Measurements from ENCODE around the gene CNDP2. TPM values are rescaled to one million over a fixed set of nuclear protein-coding genes. Genes with fewer than 3 reads are reported as not detected.
"Not testable (repeated sequence)": the region's sequence is repeated elsewhere in the genome, so short reads cannot be mapped to it uniquely, and the experiment has no call there.

The CNDP2 gene
- total RNA-seq, 4 donors from 2014 or later, result 58.4 to 79.9 (median 69.5) TPM

- H3K4me3 ChIP-seq, result no peak overlapping the region
- H3K27me3 ChIP-seq, result peaks cover 8% of the 10 kb centered on the region
- 53% methylated on average over 3 of the region's 3 CpGs for WGBS
- no peaks in the 10 kb centered on the region for H3K36me3 ChIP-seq
- no peak for DNase-seq (ENCODE audit: low spot score in 2 of 2)
- no peaks in the 10 kb centered on the region for H3K4me1 ChIP-seq
- H3K9me3 ChIP-seq, result no peaks in the 10 kb centered on the region
- no peak for TF ChIP-seq EP300 (IDR thresholded peaks at IDR 0.05)
- TF ChIP-seq POLR2AphosphoS5 (IDR thresholded peaks at IDR 0.05), result no peak
- no peak for TF ChIP-seq CTCF (IDR thresholded peaks at IDR 0.05)
- TF ChIP-seq POLR2A (IDR thresholded peaks at IDR 0.05), result no peak
- H3K27ac ChIP-seq, result no peak overlapping the region
These were observed 67.8 kb downstream of the CNDP2 start for GRCh38 chr18:74563999-74564398.

DNA sequence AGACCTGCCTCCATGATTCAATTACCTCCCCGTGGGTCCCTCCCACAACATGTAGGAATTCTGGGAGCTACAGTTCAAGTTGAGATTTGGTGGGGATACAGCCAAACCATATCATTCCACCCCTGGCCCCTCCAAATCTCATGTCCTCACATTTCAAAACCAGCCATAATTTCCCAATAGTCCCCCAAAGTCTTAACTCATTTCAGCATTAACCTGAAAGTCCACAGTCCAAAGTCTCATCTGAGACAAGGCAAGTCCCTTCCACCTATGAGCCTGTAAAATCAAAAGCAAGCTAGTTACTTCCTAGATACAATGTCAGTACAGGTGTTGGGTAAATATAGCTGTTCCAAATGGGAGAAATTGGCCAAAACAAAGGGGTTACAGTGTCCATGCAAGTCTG lies 69.0 kb downstream of the CNDP2 start:
- not testable (repeated sequence) for DNase-seq (ENCODE audit: low spot score in 2 of 2); H3K27ac ChIP-seq; H3K9me3 ChIP-seq; H3K4me3 ChIP-seq; H3K27me3 ChIP-seq; H3K36me3 ChIP-seq; H3K4me1 ChIP-seq
- WGBS, result 89% methylated on average over 1 of the region's 1 CpG

DNA sequence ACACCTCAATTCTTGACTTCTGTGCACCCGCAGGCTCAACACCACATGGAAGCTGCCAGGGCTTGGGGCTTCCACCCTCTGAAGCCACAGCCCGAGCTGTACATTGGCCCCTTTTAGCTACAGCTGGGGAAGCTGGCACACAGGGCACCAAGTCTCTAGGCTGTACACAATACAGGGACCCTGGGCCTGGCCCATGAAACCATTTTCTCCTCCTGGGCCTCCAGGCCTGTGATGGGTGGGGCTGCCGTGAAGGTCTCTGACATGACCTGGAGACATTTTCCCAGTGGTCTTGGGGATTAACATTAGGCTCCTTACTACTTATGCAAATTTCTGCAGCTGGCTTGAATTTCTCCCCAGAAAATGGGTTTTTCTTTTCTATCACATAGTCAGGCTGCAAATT lies 69.8 kb downstream of the CNDP2 start:
- H3K4me1 ChIP-seq, result not testable (repeated sequence)

DNA sequence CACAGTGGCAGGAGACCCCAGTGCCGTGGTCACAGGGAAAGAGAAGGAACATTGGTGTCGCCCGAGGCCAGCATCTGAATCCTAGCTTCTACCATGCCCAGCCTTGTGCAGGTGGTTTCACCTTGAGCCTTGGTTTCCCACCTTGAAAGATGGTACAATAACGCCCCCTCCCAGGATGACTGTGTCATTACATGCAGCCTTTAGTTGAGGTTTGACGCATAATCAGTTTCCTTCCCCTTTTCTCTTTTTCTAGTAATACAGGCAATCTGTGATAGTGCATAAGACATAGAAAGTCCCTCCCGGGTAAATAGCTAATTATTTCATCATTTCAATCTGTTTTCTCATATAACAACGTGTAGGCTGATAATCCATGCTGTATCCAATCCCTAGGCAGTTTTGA lies 71.7 kb downstream of the CNDP2 start:
- Histone ChIP-seq H3K27ac (no peak overlapping the region), H3K4me3 (no peak overlapping the region), H3K27me3 (peaks cover 8% of the 10 kb centered on the region), H3K4me1 (no peaks in the 10 kb centered on the region), H3K36me3 (no peaks in the 10 kb centered on the region), H3K9me3 (no peaks in the 10 kb centered on the region)
- no peak for TF ChIP-seq POLR2AphosphoS5 (IDR thresholded peaks at IDR 0.05)
- no peak for TF ChIP-seq POLR2A (IDR thresholded peaks at IDR 0.05)
- no peak for TF ChIP-seq CTCF (IDR thresholded peaks at IDR 0.05)
- 68% methylated on average over 7 of the region's 7 CpGs for WGBS
- DNase-seq (ENCODE audit: low spot score in 2 of 2), result no peak

More for the DNA sequence above, 69.8 kb downstream of the CNDP2 start:
- not testable (repeated sequence) for H3K27me3 ChIP-seq; H3K27ac ChIP-seq; DNase-seq (ENCODE audit: low spot score in 2 of 2); H3K36me3 ChIP-seq; H3K4me3 ChIP-seq; H3K9me3 ChIP-seq
- 95% methylated on average over 3 of the region's 3 CpGs for WGBS

DNA sequence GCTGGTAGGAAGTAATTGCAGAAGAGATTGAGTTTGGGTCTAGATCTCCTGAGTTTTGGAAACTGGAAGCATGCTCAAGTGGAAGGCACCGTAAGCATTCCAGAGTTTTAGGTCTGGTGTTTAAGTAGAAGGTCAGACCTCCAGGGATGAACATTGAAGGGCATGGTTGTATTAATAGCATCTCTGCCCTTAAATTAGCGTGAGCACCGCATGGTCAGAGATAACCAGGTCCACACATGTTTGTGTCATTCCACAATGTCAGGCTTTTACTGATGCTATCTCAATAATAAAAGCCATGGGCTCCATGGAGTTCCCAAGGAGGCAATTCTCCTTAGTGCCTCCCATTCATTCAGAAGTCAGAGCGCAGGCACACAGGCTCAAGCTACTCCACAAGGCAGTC lies 73.2 kb downstream of the CNDP2 start:
- Histone ChIP-seq H3K4me1 (no peaks in the 10 kb centered on the region), H3K9me3 (no peaks in the 10 kb centered on the region), H3K27ac (no peak overlapping the region), H3K27me3 (peaks cover 8% of the 10 kb centered on the region), H3K4me3 (no peak overlapping the region), H3K36me3 (no peaks in the 10 kb centered on the region)
- TF ChIP-seq EP300 (IDR thresholded peaks at IDR 0.05) (no peak), POLR2A (IDR thresholded peaks at IDR 0.05) (no peak), CTCF (IDR thresholded peaks at IDR 0.05) (no peak), POLR2AphosphoS5 (IDR thresholded peaks at IDR 0.05) (no peak)
- no peak for DNase-seq (ENCODE audit: low spot score in 2 of 2)
- WGBS, result 85% methylated on average over 4 of the region's 4 CpGs

GRCh38 chr18:74570266-74570665 lies 74.1 kb downstream of the CNDP2 start:
- Histone ChIP-seq H3K27ac (no peak overlapping the region), H3K36me3 (no peaks in the 10 kb centered on the region), H3K9me3 (no peaks in the 10 kb centered on the region), H3K27me3 (peaks cover 8% of the 10 kb centered on the region), H3K4me3 (no peak overlapping the region), H3K4me1 (no peaks in the 10 kb centered on the region)
- no peak for DNase-seq (ENCODE audit: low spot score in 2 of 2)
- WGBS, result 76% methylated on average over 4 of the region's 4 CpGs
- no peak for TF ChIP-seq CTCF (IDR thresholded peaks at IDR 0.05)
- no peak for TF ChIP-seq EP300 (IDR thresholded peaks at IDR 0.05)
- no peak for TF ChIP-seq POLR2AphosphoS5 (IDR thresholded peaks at IDR 0.05)
- no peak for TF ChIP-seq POLR2A (IDR thresholded peaks at IDR 0.05)
